K562 (cell line): ENCODE measurements around the gene ZNF358. TPM values are rescaled to one million over a fixed set of nuclear protein-coding genes. Genes with fewer than 3 reads are reported as not detected.
A peak's percentile ranks its signal among the peaks of the same experiment; 100 is the strongest.

ENCODE experiments used
- CTBP1 ChIP-seq: fragments of 450-650 bp; IDR thresholded peaks from 2 replicates; pipeline ENCODE4 v1.6.1; 2016; ENCODE audit warnings: borderline replicate concordance
- FOXA3 ChIP-seq, 2 experiments: fragments of 450-650 bp in 1 of 2; sonication (generic) in 1 of 2; formaldehyde crosslinking; IDR thresholded peaks in 1 of 2; conservative IDR thresholded peaks in 1 of 2; 2 replicates each; pipeline versions ENCODE4 v1.4.0 to v1.8.0; 2020 to 2022; ENCODE audit warnings: mild to moderate bottlenecking in 2 of 2, missing genetic modification reagents in 1 of 2
- HNRNPH1 ChIP-seq: fragments of 200-400 bp; formaldehyde crosslinking; optimal IDR thresholded peaks from 2 replicates; pipeline ENCODE3; 2017; ENCODE audit warnings: low read depth, mild to moderate bottlenecking, low read length, moderate library complexity
- HNRNPK ChIP-seq: fragments of 200-400 bp; formaldehyde crosslinking; IDR thresholded peaks from one replicate; pipeline ENCODE4 v1.6.1; 2018; ENCODE audit warnings: mild to moderate bottlenecking, low read depth, low read length; ENCODE audit not compliant: poor library complexity, severe bottlenecking
- JUND ChIP-seq, 2 experiments: IDR thresholded peaks; 2 replicates in 1 of 2; 3 replicates in 1 of 2; pipeline ENCODE4 v1.6.1; 2011; ENCODE audit warnings: borderline replicate concordance in 2 of 2, low read depth in 2 of 2, low read length in 2 of 2, improper control_type of control experiment in 1 of 2, missing biosample characterization in 1 of 2, missing genetic modification characterization in 1 of 2, missing genetic modification reagents in 1 of 2
- KAT2B ChIP-seq: IDR thresholded peaks from one replicate; pipeline ENCODE4 v1.6.1; 2012; ENCODE audit warnings: low read depth, mild to moderate bottlenecking, control low read depth, inconsistent platforms, low read length, moderate library complexity
- NBN ChIP-seq: fragments of 450-650 bp; IDR thresholded peaks from 2 replicates; pipeline ENCODE4 v1.6.1; 2016; ENCODE audit warnings: low read depth, mild to moderate bottlenecking
- NCOA4 ChIP-seq: fragments of 450-650 bp; IDR thresholded peaks from 2 replicates; pipeline ENCODE4 v1.6.1; 2018; ENCODE audit warnings: mild to moderate bottlenecking; ENCODE audit not compliant: partially characterized antibody
- NR2F6 ChIP-seq: fragments of 450-650 bp; formaldehyde crosslinking; IDR thresholded peaks from 2 replicates; pipeline ENCODE4 v1.4.0; 2020; ENCODE audit warnings: mild to moderate bottlenecking
- OTX1 ChIP-seq: fragments of 450-650 bp; formaldehyde crosslinking; IDR thresholded peaks from 2 replicates; pipeline ENCODE4 v1.4.0; 2022; ENCODE audit warnings: mild to moderate bottlenecking
- ZNF133 ChIP-seq: fragments of 250-450 bp; sonication (Bioruptor Pico); IDR thresholded peaks from 2 replicates; pipeline ENCODE4 v1.4.0; 2020; ENCODE audit warnings: mild to moderate bottlenecking
- ZNF175 ChIP-seq: fragments of 200-800 bp; sonication (Bioruptor generic); IDR thresholded peaks from 2 replicates; pipeline ENCODE4 v1.6.1; 2016; ENCODE audit warnings: low read depth, mild to moderate bottlenecking, missing genetic modification characterization, missing compliant biosample characterization
- ZNF407 ChIP-seq: fragments of 450-650 bp; IDR thresholded peaks from 2 replicates; pipeline ENCODE4 v1.6.1; 2016; ENCODE audit warnings: low read depth
- ZNF764 ChIP-seq: fragments of 250-450 bp; sonication (Bioruptor Pico); IDR thresholded peaks from 2 replicates; pipeline ENCODE4 v1.4.0; 2020; ENCODE audit warnings: low read depth, mild to moderate bottlenecking, moderate library complexity
- polyA plus RNA-seq, 8 experiments: library from polyadenylated mRNA; depleted of rRNA in 4 of 8; stranded (reverse) in 5 of 8; unstranded in 3 of 8; fragments of >200 nt; fragmentation: Nextera tagmentation in 2 of 8; fragmentation: Illumina TruSeq in 1 of 8; extraction: Ambion mirVana in 2 of 8; extraction: Trizol in 1 of 8; gene quantifications; 2 replicates each; pipeline versions ENCODE4 v1.2.1 to v1.2.3, GENCODE V29; 2011 to 2014; ENCODE audit warnings: inconsistent platforms in 1 of 8, missing spikeins in 1 of 8
- total RNA-seq, 7 experiments: library from RNA; depleted of rRNA in 6 of 7; stranded (reverse); fragments of >200 nt in 6 of 7; fragmentation: Illumina TruSeq in 2 of 7; extraction: Trizol in 2 of 7; gene quantifications; 2 replicates each; pipeline versions ENCODE4 v1.2.1 to v1.2.3, GENCODE V29; 2011 to 2021; ENCODE audit warnings: low replicate concordance in 1 of 7

ZNF358 gene
- total and polyA plus RNA-seq, 9 of the 15 experiments (the other 6 are each of a cell fraction or from before 2014, with no cell fraction given) = 0.04 to 17.2 (median 4.9) TPM

GRCh38 chr19:7506385-7507328, 9.2 kb upstream of the ZNF358 start (continued):
- TF ChIP-seq ZNF407 (no peak), NCOA4 (peak; percentile 81), JUND (IDR thresholded peaks at IDR 0.05; ENCODE audit: borderline replicate concordance, low read depth, low read length) (no peak), JUND (tag; IDR thresholded peaks at IDR 0.05; ENCODE audit: borderline replicate concordance, low read depth, low read length) (no peak), ZNF764 (CRISPR knock-in tag) (no peak), KAT2B (no peak), ZNF133 (CRISPR knock-in tag) (no peak), NR2F6 (CRISPR knock-in tag) (no peak), NBN (peak; percentile 99), HNRNPK (no peak), HNRNPH1 (no peak), OTX1 (CRISPR knock-in tag) (peak; percentile 96), ZNF175 (CRISPR knock-in tag) (no peak), FOXA3 (CRISPR knock-in tag; conservative IDR thresholded peaks at IDR 0.05 in 1 of 2, IDR thresholded peaks at IDR 0.05 in 1 of 2) (no peak), CTBP1 (0 out of 2 replicates have a peak, but pooled peaks have one; percentile 38)
